ENCODE measurements around the gene HS3ST3A1. TPM values are rescaled to one million over a fixed set of nuclear protein-coding genes. Genes with fewer than 3 reads are reported as not detected.

HS3ST3A1 gene
- total and polyA plus RNA-seq, 2 experiments from 2014 or later: 5.4 to 24.1 TPM

DNA sequence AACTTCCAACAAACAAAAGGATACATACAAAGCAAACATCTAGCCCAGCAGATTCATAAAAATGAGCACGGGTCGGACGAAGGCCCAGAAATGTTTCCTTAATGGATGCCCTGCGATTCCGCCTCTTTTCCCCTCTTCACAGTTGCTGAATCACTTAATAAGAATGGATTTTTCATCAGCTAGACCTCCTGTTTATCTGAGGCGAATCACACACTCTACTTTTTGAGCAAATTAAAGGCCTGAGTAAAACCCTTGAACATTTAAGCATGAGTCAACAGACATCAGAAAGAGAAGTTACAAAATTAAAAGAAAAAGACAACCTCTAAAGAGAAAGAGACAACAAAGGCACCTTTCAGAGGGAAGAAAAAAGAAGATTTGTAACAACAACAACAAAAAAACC lies 44.7 kb downstream of the HS3ST3A1 start (continued):
- no peak for TF ChIP-seq CTCF (conservative IDR thresholded peaks at IDR 0.05; ENCODE audit: low read depth in 2 of 2)

GRCh38 chr17:13554231-13554630 lies 47.5 kb downstream of the HS3ST3A1 start:
- Histone ChIP-seq H3K27me3 (ENCODE audit: insufficient read depth) (no peaks in the 10 kb centered on the region), H3K27ac (ENCODE audit: low read depth) (no peak overlapping the region), H3K4me3 (no peak overlapping the region), H3K36me3 (ENCODE audit: insufficient read depth) (no peaks in the 10 kb centered on the region), H3K9me2 (ENCODE audit: insufficient read depth) (no peaks in the 10 kb centered on the region; the same call in 1 of the 2 replicates), H2AFZ (no peak overlapping the region), H3K79me2 (replicated peaks; ENCODE audit: insufficient read depth) (peaks cover 5% of the 10 kb centered on the region; the same call in 1 of the 2 replicates), H3K4me2 (no peak overlapping the region), H3K4me1 (ENCODE audit: insufficient read depth) (peaks cover 4% of the 10 kb centered on the region; the same call in 1 of the 2 replicates), H3F3A (replicated peaks; ENCODE audit: low read depth) (no peaks in the 10 kb centered on the region), H4K20me1 (replicated peaks; ENCODE audit: insufficient read depth) (no peaks in the 10 kb centered on the region)
- Mint-ChIP-seq H3K4me3 (no peak overlapping the region), H3K27ac (no peak overlapping the region), H3K36me3 (ENCODE audit: low read depth) (peaks cover 23% of the 10 kb centered on the region), H3K27me3 (ENCODE audit: insufficient read depth, low read depth, poor library complexity) (no peaks in the 10 kb centered on the region), H3K4me1 (peaks cover 6% of the 10 kb centered on the region), H3K9me3 (peaks cover 3% of the 10 kb centered on the region; the same call in 2 of the 3 replicates)
- no peak for DNase-seq (ENCODE audit: low spot score)
- ATAC-seq: no peak
- TF ChIP-seq ZNF331 (CRISPR knock-in tag; IDR thresholded peaks at IDR 0.05; ENCODE audit: low read depth): no peak
- TF ChIP-seq ZNF462 (CRISPR knock-in tag; IDR thresholded peaks at IDR 0.05): no peak
- no peak for TF ChIP-seq REST (IDR thresholded peaks at IDR 0.05; ENCODE audit: unreplicated experiment)
- TF ChIP-seq, protein P1, sequence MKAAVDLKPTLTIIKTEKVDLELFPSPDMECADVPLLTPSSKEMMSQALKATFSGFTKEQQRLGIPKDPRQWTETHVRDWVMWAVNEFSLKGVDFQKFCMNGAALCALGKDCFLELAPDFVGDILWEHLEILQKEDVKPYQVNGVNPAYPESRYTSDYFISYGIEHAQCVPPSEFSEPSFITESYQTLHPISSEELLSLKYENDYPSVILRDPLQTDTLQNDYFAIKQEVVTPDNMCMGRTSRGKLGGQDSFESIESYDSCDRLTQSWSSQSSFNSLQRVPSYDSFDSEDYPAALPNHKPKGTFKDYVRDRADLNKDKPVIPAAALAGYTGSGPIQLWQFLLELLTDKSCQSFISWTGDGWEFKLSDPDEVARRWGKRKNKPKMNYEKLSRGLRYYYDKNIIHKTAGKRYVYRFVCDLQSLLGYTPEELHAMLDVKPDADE (IDR thresholded peaks at IDR 0.05): no peak
- no peak for TF ChIP-seq ZNF114 (CRISPR knock-in tag; IDR thresholded peaks at IDR 0.05)
- TF ChIP-seq JUNB (IDR thresholded peaks at IDR 0.05; ENCODE audit: unreplicated experiment): no peak
- TF ChIP-seq CTCF (conservative IDR thresholded peaks at IDR 0.05; ENCODE audit: low read depth in 2 of 2): no peak
- no peak for TF ChIP-seq POLR2AphosphoS5 (IDR thresholded peaks at IDR 0.05; ENCODE audit: low read depth)
- no peak for TF ChIP-seq NANOG (IDR thresholded peaks at IDR 0.05; ENCODE audit: borderline replicate concordance)
- TF ChIP-seq EZH2 (IDR thresholded peaks at IDR 0.05; ENCODE audit: low read depth, unreplicated experiment): no peak
